Endothelial cell of umbilical vein (primary cell): ENCODE measurements around the gene GNB1.

ENCODE experiments used
- JUN ChIP-seq: IDR thresholded peaks from 2 replicates; pipeline ENCODE4 v1.6.1; 2011; ENCODE audit warnings: borderline replicate concordance, low read depth; ENCODE audit not compliant: insufficient read length, insufficient read depth
- MYC ChIP-seq: IDR thresholded peaks from one replicate; pipeline ENCODE4 v1.6.1; 2011; ENCODE audit warnings: mild to moderate bottlenecking, low read depth, low read length
- POLR2A ChIP-seq: IDR thresholded peaks from 2 replicates; pipeline ENCODE4 v1.6.1; 2012; ENCODE audit warnings: low read depth, mild to moderate bottlenecking, control low read depth, low read length
- POLR2AphosphoS5 ChIP-seq: IDR thresholded peaks from 2 replicates; pipeline ENCODE4 v1.6.1; 2012; ENCODE audit warnings: low read depth, mild to moderate bottlenecking, control low read depth, low read length, moderate library complexity; ENCODE audit not compliant: insufficient read depth
- TF ChIP-seq, protein P1 (sequence below), 2 donors: IDR thresholded peaks; 1 replicate in 1 of 2; 2 replicates in 1 of 2; pipeline ENCODE4 v1.5.1; 2011; ENCODE audit warnings: low read length in 2 of 2, mild to moderate bottlenecking in 2 of 2, moderate library complexity in 2 of 2, control low read depth in 1 of 2, inconsistent platforms in 1 of 2, low read depth in 1 of 2; ENCODE audit not compliant: insufficient read depth in 1 of 2; ENCODE audit errors: extremely low read depth in 1 of 2

GRCh38 chr1:1893291-1893985 is 2.6 kb upstream of the GNB1 start:
- no peak for TF ChIP-seq POLR2A
- no peak for TF ChIP-seq MYC
- TF ChIP-seq, protein P1, sequence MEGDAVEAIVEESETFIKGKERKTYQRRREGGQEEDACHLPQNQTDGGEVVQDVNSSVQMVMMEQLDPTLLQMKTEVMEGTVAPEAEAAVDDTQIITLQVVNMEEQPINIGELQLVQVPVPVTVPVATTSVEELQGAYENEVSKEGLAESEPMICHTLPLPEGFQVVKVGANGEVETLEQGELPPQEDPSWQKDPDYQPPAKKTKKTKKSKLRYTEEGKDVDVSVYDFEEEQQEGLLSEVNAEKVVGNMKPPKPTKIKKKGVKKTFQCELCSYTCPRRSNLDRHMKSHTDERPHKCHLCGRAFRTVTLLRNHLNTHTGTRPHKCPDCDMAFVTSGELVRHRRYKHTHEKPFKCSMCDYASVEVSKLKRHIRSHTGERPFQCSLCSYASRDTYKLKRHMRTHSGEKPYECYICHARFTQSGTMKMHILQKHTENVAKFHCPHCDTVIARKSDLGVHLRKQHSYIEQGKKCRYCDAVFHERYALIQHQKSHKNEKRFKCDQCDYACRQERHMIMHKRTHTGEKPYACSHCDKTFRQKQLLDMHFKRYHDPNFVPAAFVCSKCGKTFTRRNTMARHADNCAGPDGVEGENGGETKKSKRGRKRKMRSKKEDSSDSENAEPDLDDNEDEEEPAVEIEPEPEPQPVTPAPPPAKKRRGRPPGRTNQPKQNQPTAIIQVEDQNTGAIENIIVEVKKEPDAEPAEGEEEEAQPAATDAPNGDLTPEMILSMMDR (IDR thresholded peaks at IDR 0.05; ENCODE audit: extremely low read depth in 1 of 2, insufficient read depth in 1 of 2, low read depth in 1 of 2, low read length in 2 of 2), result no peak
- no peak for TF ChIP-seq POLR2AphosphoS5
- no peak for TF ChIP-seq JUN
